OCI-LY1 (cell line): ENCODE results near the gene MID1.

Experiments used
- H2AFZ ChIP-seq: fragments of 200-600 bp; sonication (generic), shearing (Covaris generic); 2 replicates; pipeline ENCODE4 v1.6.0; 2014; ENCODE audit warnings: antibody characterized with exemption, mild to moderate bottlenecking, low read length
- H3F3A ChIP-seq: fragments of 200-600 bp; sonication (generic), shearing (Covaris generic); 2 replicates; pipeline ENCODE4 v1.6.0; 2014; ENCODE audit warnings: mild to moderate bottlenecking, antibody characterized with exemption, low read length, moderate library complexity; ENCODE audit not compliant: insufficient read depth
- H3K27ac ChIP-seq: fragments of 200-600 bp; sonication (generic); 2 replicates; pipeline ENCODE4 v1.5.1; 2014; ENCODE audit warnings: low read length, mixed run types, mild to moderate bottlenecking, low read depth; ENCODE audit not compliant: poor library complexity, severe bottlenecking
- H3K27me3 ChIP-seq: fragments of 200-600 bp; sonication (generic); 2 replicates; pipeline ENCODE4 v1.6.0; 2014; ENCODE audit warnings: antibody characterized with exemption, mild to moderate bottlenecking, low read length, moderate library complexity; ENCODE audit not compliant: insufficient read depth
- H3K36me3 ChIP-seq: fragments of 200-600 bp; sonication (generic); 2 replicates; pipeline ENCODE4 v1.6.1; 2014; ENCODE audit warnings: mild to moderate bottlenecking, antibody characterized with exemption, low read length, moderate library complexity, mixed read lengths; ENCODE audit not compliant: insufficient read depth
- H3K4me1 ChIP-seq: fragments of 200-600 bp; sonication (generic); 2 replicates; pipeline ENCODE4 v1.5.1; 2014; ENCODE audit warnings: mild to moderate bottlenecking, low read length, moderate library complexity; ENCODE audit not compliant: insufficient read depth, severe bottlenecking
- H3K4me2 ChIP-seq: fragments of 200-600 bp; sonication (generic), shearing (Covaris generic); 2 replicates; pipeline ENCODE4 v1.6.1; 2014; ENCODE audit warnings: low read length
- H3K4me3 ChIP-seq: fragments of 200-600 bp; sonication (generic); 2 replicates; pipeline ENCODE4 v1.5.1; 2014; ENCODE audit warnings: low read length, low read depth, mild to moderate bottlenecking, mixed read lengths; ENCODE audit not compliant: poor library complexity, severe bottlenecking
- H3K79me2 ChIP-seq: fragments of 200-600 bp; shearing (Covaris generic); 2 replicates; pipeline ENCODE4 v1.6.1; 2016; ENCODE audit warnings: mixed run types, low read length, mixed read lengths; ENCODE audit not compliant: insufficient read depth
- H3K9ac ChIP-seq: fragments of 200-600 bp; sonication (generic), shearing (Covaris generic); 2 replicates; pipeline ENCODE4 v1.6.1; 2014; ENCODE audit warnings: mild to moderate bottlenecking, low read length, mixed read lengths
- H3K9me2 ChIP-seq: fragments of 200-600 bp; sonication (generic), shearing (Covaris generic); 2 replicates; pipeline ENCODE4 v1.6.1; 2014; ENCODE audit warnings: low read depth, mild to moderate bottlenecking, low read length, mixed read lengths
- H3K9me3 ChIP-seq: fragments of 200-600 bp; shearing (Covaris generic); 2 replicates; pipeline ENCODE4 v1.6.1; 2014; ENCODE audit warnings: low read length, mixed read lengths
- H4K20me1 ChIP-seq: fragments of 200-600 bp; sonication (generic), shearing (Covaris generic); 2 replicates; pipeline ENCODE4 v1.6.0; 2016; ENCODE audit warnings: mild to moderate bottlenecking, low read length; ENCODE audit not compliant: insufficient read depth
- CTCF ChIP-seq: fragments of 200-600 bp; sonication (generic), shearing (Covaris generic); IDR thresholded peaks from 2 replicates; pipeline ENCODE4 v1.5.1; 2017; ENCODE audit warnings: mild to moderate bottlenecking, antibody characterized with exemption, low read length, moderate library complexity, mixed read lengths
- EZH2 ChIP-seq: fragments of 200-600 bp; sonication (generic), shearing (Covaris generic); IDR thresholded peaks from 2 replicates; pipeline ENCODE4 v1.8.0; 2017; ENCODE audit warnings: borderline replicate concordance, mixed run types, mild to moderate bottlenecking, antibody characterized with exemption, low read length, moderate library complexity, mixed read lengths

MID1 gene

GRCh38 chrX:10416424-10416823 lies 204.0 kb downstream of the MID1 start:
- Histone ChIP-seq H4K20me1 (no peaks in the 10 kb centered on the region), H3K27me3 (no peaks in the 10 kb centered on the region), H3K4me2 (no peak overlapping the region), H3F3A (no peaks in the 10 kb centered on the region), H2AFZ (no peak overlapping the region), H3K9me3 (no peaks in the 10 kb centered on the region), H3K9ac (no peak overlapping the region), H3K9me2 (no peaks in the 10 kb centered on the region), H3K27ac (no peak overlapping the region), H3K36me3 (no peaks in the 10 kb centered on the region), H3K4me3 (no peak overlapping the region), H3K4me1 (no peaks in the 10 kb centered on the region), H3K79me2 (no peaks in the 10 kb centered on the region)
- TF ChIP-seq CTCF = no peak
- no peak for TF ChIP-seq EZH2

- H3K4me3 ChIP-seq = no peak overlapping the region
- H3K27ac ChIP-seq = no peak overlapping the region
- TF ChIP-seq CTCF = no peak
- TF ChIP-seq EZH2 = no peak
- no peaks in the 10 kb centered on the region for H3K9me3 ChIP-seq
- no peaks in the 10 kb centered on the region for H3K36me3 ChIP-seq
- no peaks in the 10 kb centered on the region for H3K27me3 ChIP-seq
- no peak overlapping the region for H3K9ac ChIP-seq
- no peak overlapping the region for H3K4me2 ChIP-seq
- H3K4me1 ChIP-seq = no peaks in the 10 kb centered on the region
- no peaks in the 10 kb centered on the region for H3F3A ChIP-seq
- H3K9me2 ChIP-seq = no peaks in the 10 kb centered on the region
- H3K79me2 ChIP-seq = no peaks in the 10 kb centered on the region
- no peak overlapping the region for H2AFZ ChIP-seq
- no peaks in the 10 kb centered on the region for H4K20me1 ChIP-seq
Measured at GRCh38 chrX:10415306-10416001, 204.9 kb downstream of the MID1 start.

GRCh38 chrX:10414862-10415261 lies 205.5 kb downstream of the MID1 start:
- no peak overlapping the region for H3K27ac ChIP-seq
- no peaks in the 10 kb centered on the region for H4K20me1 ChIP-seq
- no peak overlapping the region for H3K4me3 ChIP-seq
- no peaks in the 10 kb centered on the region for H3K9me2 ChIP-seq
- no peak overlapping the region for H3K4me2 ChIP-seq
- H3K9me3 ChIP-seq = no peaks in the 10 kb centered on the region
- H3K36me3 ChIP-seq = no peaks in the 10 kb centered on the region
- H3K9ac ChIP-seq = no peak overlapping the region
- no peaks in the 10 kb centered on the region for H3K4me1 ChIP-seq
- no peaks in the 10 kb centered on the region for H3K27me3 ChIP-seq
- H3K79me2 ChIP-seq = no peaks in the 10 kb centered on the region
- no peak for TF ChIP-seq EZH2
- no peak for TF ChIP-seq CTCF
- no peaks in the 10 kb centered on the region for H3F3A ChIP-seq
- H2AFZ ChIP-seq = no peak overlapping the region
